OCI-LY1 (cell line): Measurements from ENCODE around the gene TGFB2.

Experiments used
- H2AFZ ChIP-seq: fragments of 200-600 bp; sonication (generic), shearing (Covaris generic); 2 replicates; pipeline ENCODE4 v1.6.0; 2014; ENCODE audit warnings: antibody characterized with exemption, mild to moderate bottlenecking, low read length
- H3F3A ChIP-seq: fragments of 200-600 bp; sonication (generic), shearing (Covaris generic); 2 replicates; pipeline ENCODE4 v1.6.0; 2014; ENCODE audit warnings: mild to moderate bottlenecking, antibody characterized with exemption, low read length, moderate library complexity; ENCODE audit not compliant: insufficient read depth
- H3K27ac ChIP-seq: fragments of 200-600 bp; sonication (generic); 2 replicates; pipeline ENCODE4 v1.5.1; 2014; ENCODE audit warnings: low read length, mixed run types, mild to moderate bottlenecking, low read depth; ENCODE audit not compliant: poor library complexity, severe bottlenecking
- H3K27me3 ChIP-seq: fragments of 200-600 bp; sonication (generic); 2 replicates; pipeline ENCODE4 v1.6.0; 2014; ENCODE audit warnings: antibody characterized with exemption, mild to moderate bottlenecking, low read length, moderate library complexity; ENCODE audit not compliant: insufficient read depth
- H3K36me3 ChIP-seq: fragments of 200-600 bp; sonication (generic); 2 replicates; pipeline ENCODE4 v1.6.1; 2014; ENCODE audit warnings: mild to moderate bottlenecking, antibody characterized with exemption, low read length, moderate library complexity, mixed read lengths; ENCODE audit not compliant: insufficient read depth
- H3K4me1 ChIP-seq: fragments of 200-600 bp; sonication (generic); 2 replicates; pipeline ENCODE4 v1.5.1; 2014; ENCODE audit warnings: mild to moderate bottlenecking, low read length, moderate library complexity; ENCODE audit not compliant: insufficient read depth, severe bottlenecking
- H3K4me2 ChIP-seq: fragments of 200-600 bp; sonication (generic), shearing (Covaris generic); 2 replicates; pipeline ENCODE4 v1.6.1; 2014; ENCODE audit warnings: low read length
- H3K4me3 ChIP-seq: fragments of 200-600 bp; sonication (generic); 2 replicates; pipeline ENCODE4 v1.5.1; 2014; ENCODE audit warnings: low read length, low read depth, mild to moderate bottlenecking, mixed read lengths; ENCODE audit not compliant: poor library complexity, severe bottlenecking
- H3K79me2 ChIP-seq: fragments of 200-600 bp; shearing (Covaris generic); 2 replicates; pipeline ENCODE4 v1.6.1; 2016; ENCODE audit warnings: mixed run types, low read length, mixed read lengths; ENCODE audit not compliant: insufficient read depth
- H3K9ac ChIP-seq: fragments of 200-600 bp; sonication (generic), shearing (Covaris generic); 2 replicates; pipeline ENCODE4 v1.6.1; 2014; ENCODE audit warnings: mild to moderate bottlenecking, low read length, mixed read lengths
- H3K9me2 ChIP-seq: fragments of 200-600 bp; sonication (generic), shearing (Covaris generic); 2 replicates; pipeline ENCODE4 v1.6.1; 2014; ENCODE audit warnings: low read depth, mild to moderate bottlenecking, low read length, mixed read lengths
- H3K9me3 ChIP-seq: fragments of 200-600 bp; shearing (Covaris generic); 2 replicates; pipeline ENCODE4 v1.6.1; 2014; ENCODE audit warnings: low read length, mixed read lengths
- H4K20me1 ChIP-seq: fragments of 200-600 bp; sonication (generic), shearing (Covaris generic); 2 replicates; pipeline ENCODE4 v1.6.0; 2016; ENCODE audit warnings: mild to moderate bottlenecking, low read length; ENCODE audit not compliant: insufficient read depth
- EZH2 ChIP-seq: fragments of 200-600 bp; sonication (generic), shearing (Covaris generic); IDR thresholded peaks from 2 replicates; pipeline ENCODE4 v1.8.0; 2017; ENCODE audit warnings: borderline replicate concordance, mixed run types, mild to moderate bottlenecking, antibody characterized with exemption, low read length, moderate library complexity, mixed read lengths
- TF ChIP-seq, protein P1 (sequence below): fragments of 200-600 bp; sonication (generic), shearing (Covaris generic); IDR thresholded peaks from 2 replicates; pipeline ENCODE4 v1.5.1; 2017; ENCODE audit warnings: mild to moderate bottlenecking, antibody characterized with exemption, low read length, moderate library complexity, mixed read lengths

The TGFB2 gene

DNA sequence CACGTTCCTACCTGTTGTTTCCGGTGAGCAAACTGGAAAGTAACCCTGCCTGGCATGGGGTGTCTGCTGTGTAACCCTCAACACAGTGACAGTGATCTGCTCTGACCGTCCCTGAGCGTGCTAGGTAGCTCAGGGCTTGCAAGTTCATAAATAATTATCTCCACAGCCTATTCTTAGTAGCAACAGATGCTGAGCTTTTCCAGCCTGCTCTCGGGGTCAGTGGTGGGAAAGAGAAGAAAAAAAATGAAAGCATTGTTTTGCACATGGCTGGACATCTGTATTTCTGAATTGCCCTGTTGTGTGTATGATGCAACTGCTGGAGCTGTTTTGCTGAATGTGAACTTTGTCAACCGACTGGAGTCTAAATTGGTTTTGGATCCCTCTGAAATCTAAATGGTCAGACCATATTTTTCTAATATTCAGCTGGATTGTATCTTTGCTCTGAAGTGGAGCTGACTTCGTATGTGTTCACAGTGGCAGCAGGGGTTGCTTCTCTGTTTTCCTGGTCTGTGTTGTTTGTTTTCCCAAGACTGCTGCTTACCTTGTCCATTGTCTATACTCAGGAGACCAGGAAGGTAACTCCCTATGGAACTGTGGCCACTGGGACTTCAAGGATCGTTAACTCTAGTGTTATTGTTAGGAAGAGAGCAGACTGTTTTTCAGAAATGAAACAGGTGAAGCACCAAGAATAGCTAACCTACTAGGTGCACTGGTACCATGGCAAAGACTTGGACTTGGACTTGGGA, 27.0 kb downstream of the TGFB2 start:
- H4K20me1 ChIP-seq: no peaks in the 10 kb centered on the region
- H3K9ac ChIP-seq: no peak overlapping the region
- H3K27ac ChIP-seq: no peak overlapping the region
- no peak overlapping the region for H3K4me2 ChIP-seq
- H2AFZ ChIP-seq: no peak overlapping the region
- H3K27me3 ChIP-seq: no peaks in the 10 kb centered on the region
- no peaks in the 10 kb centered on the region for H3K9me3 ChIP-seq
- H3K79me2 ChIP-seq: no peaks in the 10 kb centered on the region
- H3F3A ChIP-seq: no peaks in the 10 kb centered on the region
- H3K9me2 ChIP-seq: no peaks in the 10 kb centered on the region
- H3K36me3 ChIP-seq: no peaks in the 10 kb centered on the region
- H3K4me3 ChIP-seq: no peak overlapping the region
- no peaks in the 10 kb centered on the region for H3K4me1 ChIP-seq
- no peak for TF ChIP-seq EZH2
- TF ChIP-seq, protein P1, sequence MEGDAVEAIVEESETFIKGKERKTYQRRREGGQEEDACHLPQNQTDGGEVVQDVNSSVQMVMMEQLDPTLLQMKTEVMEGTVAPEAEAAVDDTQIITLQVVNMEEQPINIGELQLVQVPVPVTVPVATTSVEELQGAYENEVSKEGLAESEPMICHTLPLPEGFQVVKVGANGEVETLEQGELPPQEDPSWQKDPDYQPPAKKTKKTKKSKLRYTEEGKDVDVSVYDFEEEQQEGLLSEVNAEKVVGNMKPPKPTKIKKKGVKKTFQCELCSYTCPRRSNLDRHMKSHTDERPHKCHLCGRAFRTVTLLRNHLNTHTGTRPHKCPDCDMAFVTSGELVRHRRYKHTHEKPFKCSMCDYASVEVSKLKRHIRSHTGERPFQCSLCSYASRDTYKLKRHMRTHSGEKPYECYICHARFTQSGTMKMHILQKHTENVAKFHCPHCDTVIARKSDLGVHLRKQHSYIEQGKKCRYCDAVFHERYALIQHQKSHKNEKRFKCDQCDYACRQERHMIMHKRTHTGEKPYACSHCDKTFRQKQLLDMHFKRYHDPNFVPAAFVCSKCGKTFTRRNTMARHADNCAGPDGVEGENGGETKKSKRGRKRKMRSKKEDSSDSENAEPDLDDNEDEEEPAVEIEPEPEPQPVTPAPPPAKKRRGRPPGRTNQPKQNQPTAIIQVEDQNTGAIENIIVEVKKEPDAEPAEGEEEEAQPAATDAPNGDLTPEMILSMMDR: no peak

DNA sequence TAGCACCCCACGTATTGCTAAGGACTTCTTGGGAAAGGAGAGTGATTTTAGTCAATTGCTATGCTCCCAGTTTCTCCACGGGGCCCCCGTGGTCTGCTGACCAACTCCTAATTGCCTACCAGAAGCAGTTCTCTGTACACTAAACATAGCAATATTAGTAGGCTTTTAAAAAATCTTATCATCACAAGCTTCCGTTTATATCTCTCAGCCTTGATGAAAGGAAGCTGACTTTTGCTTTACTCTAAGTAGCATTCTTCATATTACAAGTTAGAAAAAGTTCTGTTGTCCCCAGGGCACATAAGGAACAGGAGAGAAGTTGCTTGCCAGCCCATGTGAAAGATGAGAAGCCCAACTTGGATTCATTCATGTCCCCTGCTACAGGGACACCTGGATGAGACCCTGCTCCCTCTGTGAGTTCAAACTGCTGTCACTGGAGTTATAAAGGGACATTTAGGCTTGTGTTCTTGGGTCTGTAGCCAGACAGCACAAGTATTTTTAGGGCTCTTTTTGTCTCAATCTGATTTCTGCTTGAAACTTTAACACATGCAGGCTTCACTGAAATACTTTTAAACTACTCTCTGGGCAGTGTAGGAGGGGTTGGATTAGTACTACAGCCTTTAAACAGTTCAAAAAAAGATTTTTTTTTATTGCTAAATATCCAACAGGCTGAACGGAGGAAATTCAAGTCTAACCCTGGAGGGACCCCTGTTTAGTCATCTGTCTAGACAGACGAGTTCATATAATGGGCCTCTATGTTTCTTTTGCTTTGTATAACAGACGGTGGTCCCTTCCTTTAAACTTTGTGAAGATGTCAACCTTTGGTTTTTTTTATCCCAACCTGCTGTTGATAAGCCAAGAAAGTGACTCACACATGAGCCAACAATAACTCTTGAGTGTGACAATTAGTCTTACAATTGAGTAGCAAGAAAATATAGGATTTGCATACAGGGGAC, 29.5 kb downstream of the TGFB2 start:
- no peak overlapping the region for H2AFZ ChIP-seq
- no peak overlapping the region for H3K4me2 ChIP-seq
- H3K27ac ChIP-seq: no peak overlapping the region
- no peaks in the 10 kb centered on the region for H3K9me2 ChIP-seq
- no peak overlapping the region for H3K9ac ChIP-seq
- no peaks in the 10 kb centered on the region for H3K36me3 ChIP-seq
- H3K4me1 ChIP-seq: no peaks in the 10 kb centered on the region
- TF ChIP-seq EZH2: no peak
- TF ChIP-seq, protein P1: no peak
- H3F3A ChIP-seq: no peaks in the 10 kb centered on the region
- no peaks in the 10 kb centered on the region for H4K20me1 ChIP-seq
- H3K27me3 ChIP-seq: no peaks in the 10 kb centered on the region
- no peak overlapping the region for H3K4me3 ChIP-seq
- no peaks in the 10 kb centered on the region for H3K9me3 ChIP-seq
- H3K79me2 ChIP-seq: no peaks in the 10 kb centered on the region

DNA sequence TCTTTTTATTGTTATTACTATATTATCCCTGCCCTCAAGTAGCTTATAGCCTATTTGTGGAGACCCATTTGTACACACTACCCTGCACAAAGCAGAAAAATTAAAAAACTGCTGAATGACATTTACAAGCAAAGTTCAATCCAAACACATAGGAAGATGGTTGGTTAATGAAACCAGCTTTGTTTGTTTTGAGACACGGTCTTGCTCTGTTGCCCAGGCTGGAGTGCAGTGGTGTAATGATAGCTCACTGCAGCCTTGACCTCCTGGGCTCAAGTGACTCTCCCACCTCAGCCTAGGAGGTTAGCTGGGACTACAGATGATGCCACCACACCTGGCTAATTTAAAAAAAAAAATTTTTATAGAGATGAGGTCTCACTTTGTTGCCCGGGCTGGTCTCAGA, 31.6 kb downstream of the TGFB2 start:
- Histone ChIP-seq H3K27ac (no peak overlapping the region), H4K20me1 (no peaks in the 10 kb centered on the region), H3K9me2 (no peaks in the 10 kb centered on the region), H3K36me3 (no peaks in the 10 kb centered on the region), H3K4me2 (no peak overlapping the region), H3K9ac (no peak overlapping the region), H3K79me2 (no peaks in the 10 kb centered on the region), H3K4me3 (no peak overlapping the region), H3F3A (no peaks in the 10 kb centered on the region), H3K9me3 (no peaks in the 10 kb centered on the region), H3K27me3 (no peaks in the 10 kb centered on the region), H2AFZ (no peak overlapping the region), H3K4me1 (no peaks in the 10 kb centered on the region)
- TF ChIP-seq, protein P1: no peak
- no peak for TF ChIP-seq EZH2
